Activated T-helper 1 cell treated with anti-CD3 and anti-CD28 coated beads, Interleukin-12 subunit alpha, Interleukin-12 subunit beta, Interleukin-2, Interleukin-4 antibody, amounts not matched to agents 30 ng/mL and 10 ng/mL and 1 ng/mL, durations not matched to agents 14 hours and 24 hours and 36 hours (primary cell): ENCODE data around the gene SCFD2. TPM values are rescaled to one million over a fixed set of nuclear protein-coding genes. Genes with fewer than 3 reads are reported as not detected.

Source experiments
- DNase-seq: peaks from one replicate; pipeline ENCODE4 v3.0.0; 2021; ENCODE audit warnings: low spot score
- H3K27ac Mint-ChIP-seq: one replicate; pipeline ENCODE4 v1.8.0; 2021; ENCODE audit warnings: mild to moderate bottlenecking, mixed read lengths
- H3K27me3 Mint-ChIP-seq: one replicate; pipeline ENCODE4 v1.8.0; 2022; ENCODE audit warnings: mild to moderate bottlenecking, moderate library complexity, mixed read lengths; ENCODE audit not compliant: insufficient read depth
- H3K36me3 Mint-ChIP-seq: one replicate; pipeline ENCODE4 v1.8.0; 2021; ENCODE audit warnings: low read depth, mixed read lengths
- H3K4me1 Mint-ChIP-seq: one replicate; pipeline ENCODE4 v1.8.0; 2021; ENCODE audit warnings: low read depth, mixed read lengths
- H3K4me3 Mint-ChIP-seq: one replicate; pipeline ENCODE4 v1.8.0; 2021; ENCODE audit warnings: mild to moderate bottlenecking, moderate library complexity, mixed read lengths
- H3K9me3 Mint-ChIP-seq: one replicate; pipeline ENCODE4 v1.8.0; 2021; ENCODE audit warnings: mixed read lengths
- intact Hi-C: fragments of 100-400 bp; cut with micrococcal nuclease; formaldehyde crosslinking; loops from one replicate; pipeline ENCODE4 v1.15.1; 2024
- total RNA-seq: library from RNA; stranded (reverse); gene quantifications from 2 replicates; pipeline ENCODE4 v1.2.3, GENCODE V29; 2022

Gene SCFD2
- total RNA-seq, 1 donor from 2014 or later: 40.5 TPM

GRCh38 chr4:52957835-52958631 is 407.8 kb downstream of the SCFD2 start:
- H3K4me3 Mint-ChIP-seq: no peak overlapping the region
- peaks cover 4% of the 10 kb centered on the region for H3K27me3 Mint-ChIP-seq
- DNase-seq: no peak
- H3K9me3 Mint-ChIP-seq: no peaks in the 10 kb centered on the region
- H3K36me3 Mint-ChIP-seq: no peaks in the 10 kb centered on the region
- H3K4me1 Mint-ChIP-seq: no peaks in the 10 kb centered on the region
- H3K27ac Mint-ChIP-seq: no peak overlapping the region
- intact Hi-C loops: no loop called here

GRCh38 chr4:52957220-52957686 is 408.6 kb downstream of the SCFD2 start:
- intact Hi-C loops: no loop called here
- H3K9me3 Mint-ChIP-seq: no peaks in the 10 kb centered on the region
- H3K27me3 Mint-ChIP-seq: peaks cover 4% of the 10 kb centered on the region
- DNase-seq: no peak
- H3K27ac Mint-ChIP-seq: no peak overlapping the region
- H3K36me3 Mint-ChIP-seq: no peaks in the 10 kb centered on the region
- H3K4me1 Mint-ChIP-seq: no peaks in the 10 kb centered on the region
- H3K4me3 Mint-ChIP-seq: no peak overlapping the region

GRCh38 chr4:52956691-52957090 is 409.2 kb downstream of the SCFD2 start:
- H3K4me1 Mint-ChIP-seq: no peaks in the 10 kb centered on the region
- intact Hi-C loops: no loop called here
- H3K36me3 Mint-ChIP-seq: no peaks in the 10 kb centered on the region
- H3K27me3 Mint-ChIP-seq: peaks cover 4% of the 10 kb centered on the region
- DNase-seq: no peak
- H3K4me3 Mint-ChIP-seq: no peak overlapping the region
- no peaks in the 10 kb centered on the region for H3K9me3 Mint-ChIP-seq
- H3K27ac Mint-ChIP-seq: no peak overlapping the region

GRCh38 chr4:52954560-52955170 is 411.2 kb downstream of the SCFD2 start:
- no peak overlapping the region for H3K4me3 Mint-ChIP-seq
- intact Hi-C loops: no loop called here
- H3K9me3 Mint-ChIP-seq: no peaks in the 10 kb centered on the region
- H3K36me3 Mint-ChIP-seq: no peaks in the 10 kb centered on the region
- H3K4me1 Mint-ChIP-seq: no peaks in the 10 kb centered on the region
- no peak for DNase-seq
- no peak overlapping the region for H3K27ac Mint-ChIP-seq
- H3K27me3 Mint-ChIP-seq: peaks cover 4% of the 10 kb centered on the region

- H3K27ac Mint-ChIP-seq: no peak overlapping the region
- no peaks in the 10 kb centered on the region for H3K9me3 Mint-ChIP-seq
- H3K4me1 Mint-ChIP-seq: no peaks in the 10 kb centered on the region
- H3K36me3 Mint-ChIP-seq: no peaks in the 10 kb centered on the region
- no peak for DNase-seq
- H3K4me3 Mint-ChIP-seq: no peak overlapping the region
- intact Hi-C loops: no loop called here
- peaks cover 5% of the 10 kb centered on the region for H3K27me3 Mint-ChIP-seq
Measured at GRCh38 chr4:52952540-52952939, 413.3 kb downstream of the SCFD2 start.

GRCh38 chr4:52951016-52951415 is 414.8 kb downstream of the SCFD2 start:
- no peaks in the 10 kb centered on the region for H3K9me3 Mint-ChIP-seq
- no peak overlapping the region for H3K4me3 Mint-ChIP-seq
- H3K27me3 Mint-ChIP-seq: peaks cover 5% of the 10 kb centered on the region
- no peaks in the 10 kb centered on the region for H3K36me3 Mint-ChIP-seq
- H3K4me1 Mint-ChIP-seq: no peaks in the 10 kb centered on the region
- no peak overlapping the region for H3K27ac Mint-ChIP-seq
- no peak for DNase-seq
- intact Hi-C loops: no loop called here

- H3K36me3 Mint-ChIP-seq: no peaks in the 10 kb centered on the region
- H3K27ac Mint-ChIP-seq: no peak overlapping the region
- no peak overlapping the region for H3K4me3 Mint-ChIP-seq
- intact Hi-C loops: no loop called here
- DNase-seq: no peak
- H3K9me3 Mint-ChIP-seq: no peaks in the 10 kb centered on the region
- no peaks in the 10 kb centered on the region for H3K4me1 Mint-ChIP-seq
- H3K27me3 Mint-ChIP-seq: peaks cover 6% of the 10 kb centered on the region
Measured at GRCh38 chr4:52950226-52950625, 415.6 kb downstream of the SCFD2 start.

GRCh38 chr4:52949336-52949735 is 416.5 kb downstream of the SCFD2 start:
- Mint-ChIP-seq H3K4me1 (no peaks in the 10 kb centered on the region), H3K36me3 (no peaks in the 10 kb centered on the region), H3K9me3 (no peaks in the 10 kb centered on the region), H3K4me3 (no peak overlapping the region), H3K27me3 (peaks cover 4% of the 10 kb centered on the region), H3K27ac (no peak overlapping the region)
- intact Hi-C loops: no loop called here
- no peak for DNase-seq

- Mint-ChIP-seq H3K27ac (no peak overlapping the region), H3K27me3 (peaks cover 4% of the 10 kb centered on the region), H3K36me3 (no peaks in the 10 kb centered on the region), H3K9me3 (no peaks in the 10 kb centered on the region), H3K4me1 (no peaks in the 10 kb centered on the region), H3K4me3 (no peak overlapping the region)
- DNase-seq: no peak
- intact Hi-C loops: no loop called here
Measured at GRCh38 chr4:52948057-52948423, 417.8 kb downstream of the SCFD2 start.

GRCh38 chr4:52947401-52948056 is 418.3 kb downstream of the SCFD2 start:
- no peaks in the 10 kb centered on the region for H3K36me3 Mint-ChIP-seq
- H3K9me3 Mint-ChIP-seq: no peaks in the 10 kb centered on the region
- intact Hi-C loops: no loop called here
- H3K27me3 Mint-ChIP-seq: peaks cover 4% of the 10 kb centered on the region
- H3K27ac Mint-ChIP-seq: no peak overlapping the region
- H3K4me1 Mint-ChIP-seq: no peaks in the 10 kb centered on the region
- H3K4me3 Mint-ChIP-seq: no peak overlapping the region
- DNase-seq: no peak

GRCh38 chr4:52946855-52947254 is 419.0 kb downstream of the SCFD2 start:
- peaks cover 4% of the 10 kb centered on the region for H3K27me3 Mint-ChIP-seq
- no peak for DNase-seq
- no peaks in the 10 kb centered on the region for H3K4me1 Mint-ChIP-seq
- intact Hi-C loops: no loop called here
- H3K4me3 Mint-ChIP-seq: no peak overlapping the region
- no peak overlapping the region for H3K27ac Mint-ChIP-seq
- no peaks in the 10 kb centered on the region for H3K9me3 Mint-ChIP-seq
- H3K36me3 Mint-ChIP-seq: no peaks in the 10 kb centered on the region

- no peak overlapping the region for H3K27ac Mint-ChIP-seq
- peaks cover 4% of the 10 kb centered on the region for H3K27me3 Mint-ChIP-seq
- H3K4me3 Mint-ChIP-seq: no peak overlapping the region
- H3K36me3 Mint-ChIP-seq: no peaks in the 10 kb centered on the region
- no peaks in the 10 kb centered on the region for H3K4me1 Mint-ChIP-seq
- no peaks in the 10 kb centered on the region for H3K9me3 Mint-ChIP-seq
- DNase-seq: no peak
- intact Hi-C loops: no loop called here
Measured at GRCh38 chr4:52945982-52946381, 419.9 kb downstream of the SCFD2 start.

GRCh38 chr4:52945326-52945898 is 420.4 kb downstream of the SCFD2 start:
- Mint-ChIP-seq H3K4me1 (no peaks in the 10 kb centered on the region), H3K27ac (no peak overlapping the region), H3K27me3 (peaks cover 4% of the 10 kb centered on the region), H3K36me3 (no peaks in the 10 kb centered on the region), H3K4me3 (no peak overlapping the region), H3K9me3 (no peaks in the 10 kb centered on the region)
- intact Hi-C loops: no loop called here
- no peak for DNase-seq
